Activated effector memory CD4-positive, alpha-beta T cell treated with anti-CD3 and anti-CD28 coated beads, Interleukin-2, amount 50 U/mL, for 16 hours (primary cell): ENCODE results near the gene ARIH1.
A peak's percentile ranks its signal among the peaks of the same experiment; 100 is the strongest.

ENCODE experiments used
- DNase-seq: peaks from one replicate; pipeline ENCODE4 v3.0.0-alpha.2; 2020

Gene ARIH1

DNA sequence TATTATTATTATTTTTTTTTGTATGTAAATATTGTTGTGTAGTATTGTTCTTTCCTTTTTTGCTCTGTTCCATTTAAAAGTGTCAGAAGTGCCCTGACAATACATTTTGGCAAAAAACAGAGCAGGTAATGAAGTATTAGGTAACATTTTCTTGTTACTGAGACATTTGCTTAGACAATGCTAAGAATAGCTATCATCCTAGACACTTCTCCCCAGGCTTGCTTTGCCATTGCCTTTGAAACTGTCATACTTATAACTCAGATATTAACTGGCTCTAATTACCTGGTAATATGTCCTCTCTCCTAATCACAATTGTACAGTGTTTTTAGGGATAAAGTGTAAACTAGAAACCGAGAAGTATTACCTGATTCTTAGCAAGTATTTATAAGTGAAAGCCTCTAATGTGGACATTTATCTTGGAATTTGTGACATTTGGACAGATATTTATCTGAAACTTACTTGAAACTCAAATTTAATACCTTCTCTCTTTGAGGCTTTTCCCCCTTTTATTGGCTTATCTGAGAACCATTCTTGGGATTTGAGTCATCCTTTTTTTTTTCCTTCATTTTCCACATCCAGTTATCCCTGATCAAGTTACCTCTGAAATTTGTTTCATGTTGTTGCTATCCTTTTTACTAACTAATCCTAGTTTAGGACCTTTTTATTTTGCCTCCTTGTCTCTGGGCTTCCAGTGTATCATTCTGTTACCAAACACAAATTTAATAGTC is 13.1 kb downstream of the ARIH1 start:
- DNase-seq = no peak

DNA sequence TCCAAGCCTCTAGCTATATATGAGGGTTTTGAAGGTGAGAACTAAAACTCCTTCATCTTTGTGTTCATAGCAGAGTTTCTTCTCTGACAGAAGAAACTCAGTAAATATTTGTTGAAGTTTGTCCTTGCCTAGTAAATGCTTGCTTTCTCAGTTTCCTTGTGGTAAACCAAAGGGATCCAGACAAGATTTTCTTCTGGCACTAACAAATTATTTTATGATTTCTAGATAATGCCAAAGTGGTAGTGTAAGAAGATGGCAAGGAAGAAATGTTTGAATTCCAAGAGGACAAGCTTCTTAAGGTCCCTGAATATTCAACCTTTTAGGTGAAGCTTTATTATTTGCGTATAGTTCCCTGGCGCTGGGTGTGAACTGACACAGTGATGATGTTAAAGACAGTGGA is 14.4 kb downstream of the ARIH1 start:
- DNase-seq = no peak

DNA sequence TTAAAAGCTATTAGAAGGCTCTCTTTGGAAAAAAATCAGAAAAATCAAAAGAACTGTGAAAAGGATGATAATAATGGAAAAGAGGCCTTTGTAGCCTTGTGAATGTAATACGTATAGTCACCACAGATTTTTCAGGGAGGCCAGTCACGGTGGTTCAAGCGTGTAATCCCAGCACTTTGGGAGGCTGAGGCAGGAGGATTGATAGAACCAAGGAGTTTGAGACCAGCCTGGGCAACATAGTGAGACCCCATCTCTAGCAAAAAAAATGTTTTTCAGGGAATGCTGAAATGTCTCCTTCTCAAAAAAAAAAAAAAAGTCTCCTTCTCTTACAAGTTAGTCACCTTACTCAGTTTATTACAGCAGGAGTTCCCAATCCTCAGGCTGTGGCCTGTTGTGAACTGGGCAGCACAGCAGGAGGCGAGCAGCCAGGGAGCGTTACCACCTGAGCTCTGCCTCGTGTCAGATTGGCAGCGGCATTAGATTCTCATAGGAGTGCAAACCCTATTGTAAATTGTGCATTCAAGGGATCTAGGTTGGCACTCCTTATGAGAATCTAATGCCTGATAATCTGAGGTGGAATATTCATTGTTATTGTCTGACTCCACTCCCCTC is 15.9 kb downstream of the ARIH1 start:
- DNase-seq = no peak

DNA sequence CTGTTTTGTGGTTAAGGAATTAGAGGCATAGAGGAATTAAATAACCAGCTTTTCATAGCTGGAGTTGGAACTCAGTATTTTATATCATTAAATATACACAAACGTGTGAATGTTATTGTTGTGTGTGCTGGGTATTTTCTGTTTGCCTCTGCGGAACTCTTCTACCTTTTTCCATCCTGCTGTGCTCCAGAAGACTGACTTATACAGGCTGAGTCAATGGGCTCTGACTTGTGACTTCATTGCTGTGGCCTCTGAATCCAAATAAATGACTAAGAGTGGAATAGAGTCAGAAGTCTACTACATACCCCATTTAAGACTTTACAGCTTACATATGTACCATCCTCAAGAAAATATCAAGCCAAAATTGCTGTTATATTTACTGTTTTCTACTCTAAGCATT is 17.6 kb downstream of the ARIH1 start:
- DNase-seq = no peak

DNA sequence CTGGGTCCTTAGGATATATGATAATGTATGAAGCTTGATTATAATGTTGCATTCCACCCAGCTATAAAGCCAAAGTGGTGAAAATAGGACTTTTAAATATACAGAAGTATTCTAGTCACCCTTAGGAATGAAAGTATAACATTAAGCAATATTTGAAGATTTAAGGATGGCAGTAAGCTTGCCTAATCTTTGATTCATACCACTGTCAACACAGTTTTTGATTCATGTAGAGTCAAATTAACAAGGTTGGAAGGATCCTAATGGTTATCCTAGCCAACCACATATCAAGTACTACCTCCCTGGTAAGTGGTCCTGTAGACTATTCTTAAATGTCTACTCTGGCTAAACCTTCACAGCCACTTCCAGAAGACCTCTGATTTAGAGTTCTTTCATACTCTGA is 18.6 kb downstream of the ARIH1 start:
- no peak for DNase-seq

DNA sequence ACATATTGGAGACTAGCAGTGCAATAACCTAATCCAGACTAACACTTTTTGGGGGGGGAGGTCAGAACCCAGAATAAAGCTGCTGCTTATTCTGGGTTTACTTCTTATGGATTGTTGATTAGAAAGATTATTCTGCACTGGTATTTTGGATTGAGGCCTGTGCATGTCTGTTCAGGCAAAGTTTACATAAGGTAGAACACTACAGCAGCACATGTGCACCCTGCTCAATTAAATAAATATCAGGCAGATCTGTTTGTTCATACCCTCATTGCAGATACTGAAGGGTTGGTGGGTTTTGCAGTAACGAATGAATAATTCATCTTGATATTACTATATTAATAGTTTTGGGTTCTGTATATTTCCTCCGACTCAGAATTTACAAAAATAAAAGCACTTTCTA is 19.1 kb downstream of the ARIH1 start:
- DNase-seq = no peak

DNA sequence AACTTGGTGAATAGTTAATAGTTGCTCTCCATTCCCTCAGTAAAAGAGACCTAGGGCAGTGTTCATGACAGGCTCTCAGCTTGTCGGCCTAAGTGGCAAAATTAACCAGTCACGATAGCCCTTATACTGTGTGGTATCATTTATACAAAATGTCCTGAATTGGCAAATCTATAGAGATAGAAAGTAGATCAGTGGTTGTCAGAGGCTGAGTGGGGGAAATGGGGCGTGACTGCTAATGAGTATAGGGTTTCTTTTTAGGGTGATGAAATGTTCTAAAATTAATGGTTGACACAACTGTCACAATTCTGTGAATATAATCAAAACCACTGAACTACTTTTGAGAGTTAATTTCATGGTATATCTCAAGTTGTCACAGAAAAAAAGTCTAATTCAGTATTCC is 20.9 kb downstream of the ARIH1 start:
- DNase-seq = no peak

DNA sequence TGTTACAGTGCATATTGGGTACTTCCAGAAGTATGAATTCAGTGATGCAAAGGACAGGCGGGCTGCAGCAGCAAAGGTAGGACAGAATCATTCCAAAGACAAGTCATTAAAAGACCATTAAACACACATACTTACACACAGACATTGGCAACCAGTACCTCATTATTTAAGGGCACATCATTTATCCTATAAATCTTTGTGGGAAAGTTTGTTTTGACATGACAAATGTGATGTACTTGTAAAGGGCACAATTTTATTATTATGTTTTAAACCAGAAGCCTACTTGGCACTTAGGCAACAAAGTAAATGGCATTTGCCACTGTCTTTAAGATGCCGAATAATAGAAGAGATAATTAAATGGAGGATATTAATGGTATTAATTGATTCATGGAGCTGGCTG is 22.7 kb downstream of the ARIH1 start:
- DNase-seq = no peak

DNA sequence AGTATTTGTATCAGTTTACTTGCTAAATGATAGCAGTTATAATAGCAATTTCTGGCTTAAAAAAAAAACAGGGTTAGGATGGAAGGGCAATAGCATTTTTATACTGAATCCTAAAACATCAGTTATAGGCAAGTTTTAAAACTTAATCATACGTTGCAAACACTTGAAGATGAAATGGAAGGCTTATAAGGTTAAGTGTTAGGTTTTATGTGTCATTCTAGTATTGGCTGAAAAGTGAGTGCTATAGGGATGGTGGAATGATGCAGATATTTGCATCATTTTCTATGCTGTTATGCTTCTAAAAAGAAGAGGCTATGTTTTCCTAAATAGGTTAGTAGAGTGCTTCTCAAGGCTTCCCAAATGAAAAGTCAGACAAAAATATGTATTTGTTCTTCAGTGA is 23.3 kb downstream of the ARIH1 start:
- no peak for DNase-seq

DNA sequence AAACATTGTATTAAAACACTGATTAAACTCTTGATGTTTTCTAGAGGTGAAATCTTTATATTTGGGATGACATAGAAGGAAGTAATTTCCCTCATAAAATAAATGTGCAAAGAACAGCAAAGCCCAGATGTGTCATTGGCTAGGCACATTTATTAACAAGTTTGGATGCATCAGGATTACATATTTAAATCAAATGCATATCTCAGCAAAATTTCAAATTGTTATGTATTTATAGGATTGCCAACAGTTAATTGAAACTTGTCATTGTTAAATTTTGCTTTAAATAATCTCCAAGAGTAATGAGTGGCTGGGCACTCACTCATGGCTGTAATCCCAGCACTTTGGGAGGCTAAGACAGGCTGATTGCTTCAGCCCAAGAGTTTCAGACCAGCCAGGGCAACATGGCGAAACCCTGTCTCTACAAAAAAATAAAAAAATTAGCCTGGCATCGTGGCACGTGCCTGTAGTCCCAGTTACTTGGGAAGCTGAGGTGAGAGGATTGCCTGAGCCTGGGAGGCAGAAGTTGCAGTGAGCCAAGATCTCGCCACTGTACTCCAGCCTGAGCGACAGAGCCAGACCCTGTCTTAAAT is 28.2 kb downstream of the ARIH1 start:
- no peak for DNase-seq

DNA sequence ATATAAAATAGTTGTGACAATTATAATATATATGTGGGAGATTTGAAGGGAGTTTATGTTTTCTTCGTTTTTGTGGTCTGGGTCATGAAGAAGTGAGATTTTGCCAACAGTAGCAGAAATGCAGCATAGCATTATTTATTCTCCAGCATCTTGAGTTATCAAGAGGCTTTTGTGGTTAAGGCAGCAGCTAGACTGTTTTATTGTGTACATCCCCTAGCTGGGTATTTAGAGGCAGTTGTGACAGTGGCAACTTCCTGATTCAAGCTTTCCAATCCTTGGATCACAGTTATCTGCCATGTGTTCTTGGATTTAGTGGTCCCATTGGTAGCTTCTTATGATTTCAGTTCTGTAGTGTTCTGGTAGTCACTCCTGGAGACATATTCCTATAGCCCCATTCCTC is 29.0 kb downstream of the ARIH1 start:
- DNase-seq = no peak

DNA sequence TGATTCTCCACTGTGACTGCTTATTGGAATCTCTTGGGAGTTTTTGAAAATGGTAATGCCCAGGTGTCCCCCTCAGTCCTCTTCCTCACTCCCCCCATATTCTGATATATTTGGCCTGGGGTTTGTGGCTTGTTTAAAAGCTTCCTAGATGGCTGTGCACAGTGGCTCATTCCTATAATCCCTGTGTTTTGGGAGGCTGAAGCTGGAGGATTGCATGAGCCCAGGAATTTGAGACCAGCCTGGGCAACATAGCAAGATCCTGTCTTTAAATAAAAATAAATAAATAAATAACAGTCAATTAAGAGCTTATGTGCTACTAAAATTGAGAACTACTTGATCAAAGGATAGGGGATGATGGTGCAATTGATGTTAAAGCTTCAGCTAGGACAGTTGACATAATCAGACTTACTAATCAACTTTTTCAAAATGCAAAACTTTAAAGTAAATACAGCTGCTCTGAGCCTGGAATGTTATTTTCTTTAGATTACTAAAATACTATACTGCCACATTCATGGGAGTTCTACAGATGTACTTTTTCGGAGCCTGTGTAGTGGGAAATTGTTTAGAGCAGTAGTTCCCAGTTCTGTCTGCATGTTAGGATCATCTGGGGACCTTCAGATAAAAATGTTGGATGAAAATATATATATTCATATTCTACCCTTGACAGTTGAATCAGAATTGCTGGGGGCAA is 33.4 kb downstream of the ARIH1 start:
- no peak for DNase-seq

DNA sequence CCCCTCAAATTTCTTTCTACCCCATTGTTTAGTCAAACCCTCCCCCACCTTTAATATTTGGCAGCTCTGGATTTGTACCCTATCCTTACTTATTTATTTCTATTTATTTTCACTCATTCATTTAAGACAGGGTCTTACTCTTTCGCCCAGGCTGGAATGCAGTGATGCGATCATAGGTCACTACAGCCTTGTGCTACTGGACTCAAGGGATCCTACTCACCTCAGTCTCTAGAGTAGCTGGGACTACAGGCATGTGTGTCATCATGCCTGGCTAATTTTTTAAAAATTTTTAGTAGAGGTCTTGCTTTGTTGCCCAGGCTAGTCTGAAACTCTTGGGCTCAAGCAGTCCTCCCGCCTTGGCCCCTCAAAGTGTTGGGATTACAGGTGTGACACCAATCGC is 35.4 kb downstream of the ARIH1 start:
- DNase-seq = no peak

DNA sequence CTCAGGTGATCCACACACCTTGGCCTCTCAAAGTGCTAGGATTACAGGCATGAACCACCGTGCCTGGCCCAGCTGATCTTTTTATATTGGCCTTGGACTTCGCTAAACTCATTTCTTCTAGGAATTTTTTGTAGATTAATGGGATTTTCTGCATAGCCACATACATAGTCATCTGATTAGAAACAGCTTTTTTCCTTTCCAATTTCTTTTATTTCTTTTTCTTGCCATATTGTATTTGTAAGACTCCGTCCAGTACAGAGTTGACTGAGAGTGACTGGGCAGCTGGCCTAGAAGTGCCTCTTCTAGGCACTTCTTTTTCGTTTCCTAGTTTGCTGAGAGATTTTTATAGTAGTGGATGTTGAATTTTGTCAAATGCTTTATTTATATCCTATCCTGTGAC is 37.4 kb downstream of the ARIH1 start:
- DNase-seq = no peak

DNA sequence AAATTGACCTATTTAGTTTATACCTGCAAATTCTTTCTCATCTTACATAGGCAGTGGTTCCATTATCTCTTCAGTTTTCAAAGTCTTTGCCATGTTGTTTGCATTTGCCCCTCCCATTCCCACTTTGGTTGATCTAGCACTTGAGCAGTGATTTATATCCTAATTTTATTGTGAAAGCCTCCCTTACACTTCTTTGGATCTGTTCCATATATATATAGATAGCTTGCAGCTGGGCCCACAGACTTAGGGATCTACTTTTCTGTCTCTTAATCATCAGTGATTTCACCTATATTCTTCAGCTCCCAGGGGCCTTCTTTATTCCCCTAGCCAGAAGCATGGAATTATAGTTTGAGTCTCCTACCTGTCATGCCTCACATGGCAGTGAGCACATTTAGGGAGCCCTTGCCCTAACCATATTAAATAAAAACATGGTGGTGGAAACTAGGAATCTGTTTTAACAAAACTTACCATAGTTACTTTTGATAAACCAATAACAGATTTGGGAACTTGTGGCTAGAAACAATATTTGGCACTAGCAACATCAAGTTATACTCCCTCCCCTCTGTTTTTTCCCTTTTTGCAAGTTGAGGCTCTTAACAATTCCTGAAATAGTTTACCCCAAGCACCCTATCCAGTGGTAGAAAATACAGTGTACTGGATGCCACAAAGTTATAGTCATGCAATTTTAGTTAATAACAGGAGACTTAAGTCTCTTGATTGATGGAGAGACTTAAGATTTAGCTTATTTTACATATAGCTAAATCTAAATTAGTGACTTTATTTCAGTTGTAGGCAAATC is 41.7 kb downstream of the ARIH1 start:
- no peak for DNase-seq

DNA sequence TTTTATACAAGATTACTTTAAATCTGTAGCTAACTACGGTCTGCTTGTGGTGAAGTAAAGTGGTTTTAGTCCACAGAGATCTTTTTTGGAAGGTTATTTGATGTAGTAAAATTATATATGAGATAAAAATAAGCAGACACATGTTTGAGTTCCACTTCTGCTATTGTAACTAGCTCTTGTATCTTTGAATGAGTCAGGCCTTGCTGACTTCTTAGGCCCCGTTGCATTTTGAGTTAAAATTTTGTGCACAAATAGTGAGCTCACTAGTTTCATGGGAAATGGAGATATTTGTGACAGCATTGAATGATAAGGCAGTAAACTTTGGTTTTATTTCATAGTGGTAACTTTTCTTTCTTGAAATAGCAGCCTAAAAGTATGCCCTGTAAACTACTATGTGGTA is 42.6 kb downstream of the ARIH1 start:
- no peak for DNase-seq

DNA sequence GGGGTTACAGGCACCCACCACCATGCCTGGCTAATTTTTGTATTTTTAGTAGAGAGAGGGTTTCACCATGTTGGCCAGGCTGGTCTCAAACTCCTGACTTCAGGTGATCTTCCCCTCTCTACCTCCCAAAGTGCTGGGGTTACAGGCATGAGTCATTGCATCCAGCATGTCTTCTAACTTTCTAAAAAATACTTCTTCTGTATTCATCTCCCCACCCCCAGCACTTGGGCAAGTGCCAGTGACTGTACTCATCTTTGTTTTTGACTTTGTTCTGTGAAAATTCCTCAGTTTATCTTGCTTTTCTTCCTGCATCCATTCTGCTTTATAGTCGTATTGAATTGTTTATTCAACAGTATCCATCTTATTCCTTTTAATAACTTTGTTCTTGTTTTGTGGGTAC is 47.6 kb downstream of the ARIH1 start:
- no peak for DNase-seq

DNA sequence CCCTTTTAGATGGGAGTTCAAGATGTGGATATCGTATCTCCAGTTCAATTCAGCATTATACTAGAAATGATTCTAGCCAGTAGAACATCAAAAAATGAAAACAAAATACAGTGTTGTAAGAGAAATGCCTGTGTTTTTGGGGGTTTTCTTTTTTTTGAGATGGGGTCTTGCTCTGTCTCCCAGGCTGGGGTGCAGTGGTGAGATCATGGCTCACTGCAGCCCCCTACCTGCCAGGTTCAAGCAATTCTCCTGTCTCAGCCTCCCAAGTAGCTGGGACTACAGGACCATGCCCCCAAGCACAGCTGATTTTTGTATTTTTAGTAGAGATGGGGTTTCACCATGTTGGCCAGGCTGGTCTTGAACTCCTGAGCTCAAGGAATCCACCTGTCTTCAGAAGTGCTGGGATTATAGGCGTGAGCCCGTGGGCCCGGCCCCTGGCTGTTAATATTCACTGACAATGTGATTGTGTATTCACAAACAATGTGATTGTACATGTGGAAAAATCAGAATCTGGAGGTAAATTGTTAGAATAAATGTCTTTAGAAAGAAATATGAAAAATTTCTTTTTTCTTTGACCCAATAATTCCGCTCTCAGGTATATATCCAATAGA is 59.0 kb downstream of the ARIH1 start:
- peak; percentile 68 for DNase-seq

DNA sequence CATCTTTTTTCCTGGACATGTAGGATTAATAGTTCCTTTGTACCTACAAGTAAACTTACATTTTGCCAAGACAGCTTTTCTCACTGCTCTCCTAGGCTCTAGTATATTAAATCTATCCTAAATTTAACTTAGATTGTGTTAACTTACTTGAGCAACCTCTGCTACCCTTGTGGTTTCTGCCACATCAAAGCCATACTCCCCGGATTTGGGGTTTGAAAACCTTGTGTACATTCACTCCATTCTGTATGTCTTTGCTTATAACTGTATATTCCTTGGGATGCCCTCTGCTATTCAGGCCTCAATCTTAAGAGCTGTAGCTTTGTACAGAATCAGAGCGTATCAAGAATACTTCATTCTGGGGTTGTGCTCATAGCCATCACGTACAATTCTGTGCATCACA is 60.4 kb downstream of the ARIH1 start:
- peak; percentile 74 for DNase-seq

DNA sequence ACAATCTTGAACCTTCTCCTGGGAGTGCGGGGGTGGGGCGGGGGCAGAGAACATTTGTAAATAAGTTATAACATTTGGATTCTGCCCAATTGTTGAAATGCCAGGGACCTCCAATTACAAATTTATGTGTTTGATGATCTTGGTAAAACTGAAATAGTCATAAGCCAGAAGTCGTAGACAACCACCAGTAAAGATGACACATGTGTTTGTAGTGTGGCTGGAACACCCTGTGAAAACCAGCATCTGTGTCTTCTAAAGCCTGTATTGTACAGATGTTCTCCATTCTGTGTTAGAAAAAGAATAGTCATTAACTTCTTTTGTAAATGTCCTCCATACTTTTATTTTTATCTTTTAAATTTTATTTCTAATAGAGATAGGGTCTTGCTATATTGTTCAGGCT is 61.8 kb downstream of the ARIH1 start:
- no peak for DNase-seq

DNA sequence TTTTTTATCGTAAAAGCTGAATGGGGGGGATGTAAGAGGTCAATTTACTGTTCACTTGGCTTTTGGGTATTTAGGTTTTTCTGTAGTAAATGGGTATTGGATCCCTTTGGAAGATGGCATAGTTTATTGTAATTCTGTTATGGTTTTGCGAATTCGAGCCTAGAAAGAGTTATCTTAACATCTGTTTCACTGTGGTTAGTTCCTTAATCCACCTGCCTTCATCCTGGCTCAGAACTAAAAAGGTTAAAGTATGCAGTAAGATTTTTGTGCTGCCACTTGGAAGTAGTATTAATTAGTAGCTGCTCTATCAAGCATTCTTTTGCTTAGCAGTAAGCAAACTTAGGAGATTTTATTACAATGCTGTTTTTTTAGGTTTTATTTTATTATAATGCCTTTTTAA is 62.4 kb downstream of the ARIH1 start:
- DNase-seq = no peak

DNA sequence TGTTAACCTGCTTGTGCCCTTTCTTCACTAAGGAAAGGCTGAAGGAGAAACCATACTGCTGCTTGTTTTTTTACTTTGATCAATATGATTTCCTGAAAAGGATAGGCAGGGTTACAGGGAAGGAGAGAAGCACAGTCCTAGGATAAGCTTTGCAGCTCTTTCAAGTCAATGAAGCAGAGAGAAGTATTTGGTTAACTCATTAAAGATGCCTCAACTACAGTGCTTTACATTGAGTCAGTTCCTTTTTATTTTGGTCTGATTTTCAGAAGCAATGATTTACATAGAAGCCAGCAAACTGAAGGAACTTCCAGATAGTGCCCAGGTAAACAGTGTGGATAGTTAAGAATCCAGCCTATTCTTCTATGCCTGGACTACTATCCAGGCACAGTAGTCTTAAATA is 64.8 kb downstream of the ARIH1 start:
- no peak for DNase-seq
